Right ventricle myocardium superior (tissue), 1 donor: Measurements from ENCODE around the gene CTNNA1. TPM values are rescaled to one million over a fixed set of nuclear protein-coding genes. Genes with fewer than 3 reads are reported as not detected.

Source experiments
- ATAC-seq: fragments of 200-7000 bp; cut with Tn5 transposase; one replicate; pipeline ENCODE4 v1.9.1; 2020; ENCODE audit warnings: mild to moderate bottlenecking; ENCODE audit not compliant: poor library complexity
- DNase-seq: peaks from one replicate; pipeline ENCODE4 v3.0.0-alpha.2; 2020
- intact Hi-C: fragments of 100-400 bp; cut with DNase I; formaldehyde crosslinking; loops from one replicate; pipeline ENCODE4 v1.11.2; 2022
- total RNA-seq: library from RNA; stranded (reverse); fragmentation: NEBNext Ultra II Directional; extraction: Animal tissue kit (Norgen Biotek cat#: 25700); gene quantifications from one replicate; pipeline ENCODE4 v1.2.1, GENCODE V29; 2021
- donor health status: DM: no; HTN: yes; CAD: no; lungs with severe emphysema.

CTNNA1 gene
- total RNA-seq, 1 donor from 2014 or later: 297 TPM

- intact Hi-C loops: no loop called here
Measured at GRCh38 chr5:138934971-138935370, 181.7 kb downstream of the CTNNA1 start.

GRCh38 chr5:138935466-138935865, 182.2 kb downstream of the CTNNA1 start:
- intact Hi-C loops: no loop called here
- ATAC-seq (no peak), DNase-seq (no peak)

More at GRCh38 chr5:138934971-138935370, 181.7 kb downstream of the CTNNA1 start:
- ATAC-seq: no peak
- no peak for DNase-seq

GRCh38 chr5:138936225-138936967, 183.2 kb downstream of the CTNNA1 start:
- DNase-seq (no peak), ATAC-seq (peak; percentile 51)
- intact Hi-C loops: no loop called here

- intact Hi-C loops: no loop called here
- no peak for DNase-seq
- ATAC-seq: peak; percentile 26
Measured at GRCh38 chr5:138936968-138937345, 183.7 kb downstream of the CTNNA1 start.

GRCh38 chr5:138937392-138938387, 184.5 kb downstream of the CTNNA1 start:
- DNase-seq: no peak
- peak; percentile 17 for ATAC-seq
- intact Hi-C loops: no loop called here

GRCh38 chr5:138938526-138938925, 185.3 kb downstream of the CTNNA1 start:
- no peak for ATAC-seq
- intact Hi-C loops: no loop called here
- DNase-seq: no peak

GRCh38 chr5:138942066-138942465, 188.8 kb downstream of the CTNNA1 start:
- DNase-seq (no peak), ATAC-seq (no peak)
- intact Hi-C loops: no loop called here

- intact Hi-C loops: no loop called here
- ATAC-seq (no peak), DNase-seq (no peak)
Measured at GRCh38 chr5:138942861-138943260, 189.6 kb downstream of the CTNNA1 start.

GRCh38 chr5:138943599-138944173, 190.5 kb downstream of the CTNNA1 start:
- intact Hi-C loops: no loop called here
- DNase-seq (no peak), ATAC-seq (no peak)

- DNase-seq: no peak
- intact Hi-C loops: no loop called here
- no peak for ATAC-seq
Measured at GRCh38 chr5:138944527-138945322, 191.5 kb downstream of the CTNNA1 start.

GRCh38 chr5:138945421-138946240, 192.4 kb downstream of the CTNNA1 start:
- DNase-seq: no peak
- no peak for ATAC-seq
- intact Hi-C loops: no loop called here

- intact Hi-C loops: no loop called here
- ATAC-seq (no peak), DNase-seq (no peak)
Measured at GRCh38 chr5:138946241-138946623, 193.0 kb downstream of the CTNNA1 start.

GRCh38 chr5:138946831-138947560, 193.8 kb downstream of the CTNNA1 start:
- DNase-seq: no peak
- intact Hi-C loops: no loop called here
- ATAC-seq: no peak

GRCh38 chr5:138947780-138948179, 194.6 kb downstream of the CTNNA1 start:
- peak; percentile 28 for ATAC-seq
- DNase-seq: no peak

GRCh38 chr5:138948471-138949222, 195.4 kb downstream of the CTNNA1 start:
- no peak for DNase-seq
- intact Hi-C loops: no loop called here
- ATAC-seq: no peak

More at GRCh38 chr5:138947780-138948179, 194.6 kb downstream of the CTNNA1 start:
- intact Hi-C loops: no loop called here

- intact Hi-C loops: no loop called here
- ATAC-seq (no peak), DNase-seq (no peak)
Measured at GRCh38 chr5:138949223-138949574, 196.0 kb downstream of the CTNNA1 start.

GRCh38 chr5:138949988-138950387, 196.8 kb downstream of the CTNNA1 start:
- intact Hi-C loops: no loop called here
- DNase-seq: no peak
- ATAC-seq: no peak
